ENCODE results near the gene GRB14.

GRCh38 chr2:164644036-164644700 is 22.9 kb upstream of the GRB14 start:
- TF ChIP-seq, protein P1, sequence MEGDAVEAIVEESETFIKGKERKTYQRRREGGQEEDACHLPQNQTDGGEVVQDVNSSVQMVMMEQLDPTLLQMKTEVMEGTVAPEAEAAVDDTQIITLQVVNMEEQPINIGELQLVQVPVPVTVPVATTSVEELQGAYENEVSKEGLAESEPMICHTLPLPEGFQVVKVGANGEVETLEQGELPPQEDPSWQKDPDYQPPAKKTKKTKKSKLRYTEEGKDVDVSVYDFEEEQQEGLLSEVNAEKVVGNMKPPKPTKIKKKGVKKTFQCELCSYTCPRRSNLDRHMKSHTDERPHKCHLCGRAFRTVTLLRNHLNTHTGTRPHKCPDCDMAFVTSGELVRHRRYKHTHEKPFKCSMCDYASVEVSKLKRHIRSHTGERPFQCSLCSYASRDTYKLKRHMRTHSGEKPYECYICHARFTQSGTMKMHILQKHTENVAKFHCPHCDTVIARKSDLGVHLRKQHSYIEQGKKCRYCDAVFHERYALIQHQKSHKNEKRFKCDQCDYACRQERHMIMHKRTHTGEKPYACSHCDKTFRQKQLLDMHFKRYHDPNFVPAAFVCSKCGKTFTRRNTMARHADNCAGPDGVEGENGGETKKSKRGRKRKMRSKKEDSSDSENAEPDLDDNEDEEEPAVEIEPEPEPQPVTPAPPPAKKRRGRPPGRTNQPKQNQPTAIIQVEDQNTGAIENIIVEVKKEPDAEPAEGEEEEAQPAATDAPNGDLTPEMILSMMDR (IDR thresholded peaks at IDR 0.05): no peak
- TF ChIP-seq POLR2AphosphoS5 (IDR thresholded peaks at IDR 0.05; ENCODE audit: low read depth, low read length) (no peak), SIN3A (IDR thresholded peaks at IDR 0.05; ENCODE audit: borderline replicate concordance, insufficient read depth, low read depth, low read length) (no peak), REST (IDR thresholded peaks at IDR 0.05; ENCODE audit: insufficient read depth in 1 of 2, low read depth in 2 of 2, low read length in 1 of 2) (no peak)

Data from Panc1 (cell line).